Upper lobe of left lung (tissue), 6 donors: Measurements from ENCODE around the gene UBE2L6. TPM values are rescaled to one million over a fixed set of nuclear protein-coding genes. Genes with fewer than 3 reads are reported as not detected.

Source experiments
- ATAC-seq, 2 donors: fragments of 200-7000 bp; cut with Tn5 transposase; one replicate each; pipeline ENCODE4 v1.9.1; 2022; ENCODE audit warnings: mild to moderate bottlenecking in 2 of 2, moderate library complexity in 2 of 2; ENCODE audit not compliant: low FRiP score in 2 of 2
- DNase-seq, 2 donors: peaks; one replicate each; pipeline ENCODE4 v3.0.0-alpha.2; 2019 to 2020
- H3K27ac ChIP-seq, 4 donors: fragments of 200-600 bp; sonication (generic); one replicate each; pipeline ENCODE4 v1.5.1; 2016 to 2019
- H3K27me3 ChIP-seq, 4 donors: fragments of 200-600 bp; sonication (generic); one replicate each; pipeline ENCODE4 v1.5.1; 2017 to 2019
- H3K36me3 ChIP-seq, 4 donors: fragments of 200-600 bp; sonication (generic); one replicate each; pipeline ENCODE4 v1.5.1; 2016 to 2019
- H3K4me1 ChIP-seq, 4 donors: fragments of 200-600 bp; sonication (generic); one replicate each; pipeline ENCODE4 v1.5.1; 2018 to 2019
- H3K4me3 ChIP-seq, 4 donors: fragments of 200-600 bp; sonication (generic); one replicate each; pipeline ENCODE4 v1.5.1; 2017 to 2019; ENCODE audit warnings: mild to moderate bottlenecking in 2 of 4, moderate library complexity in 1 of 4
- H3K9me3 ChIP-seq, 4 donors: fragments of 200-600 bp; sonication (generic); one replicate each; pipeline ENCODE4 v1.5.1; 2018 to 2019
- CTCF ChIP-seq, 6 experiments: fragments of 450-650 bp in 4 of 6; fragments of 200-600 bp in 2 of 6; sonication (generic) in 2 of 6; IDR thresholded peaks; one replicate each; pipeline ENCODE4 v1.5.1; 2016 to 2019; ENCODE audit warnings: antibody characterized with exemption in 6 of 6
- EP300 ChIP-seq, 4 donors: sonication (generic); formaldehyde crosslinking; IDR thresholded peaks; one replicate each; pipeline ENCODE4 v1.5.1; 2017; ENCODE audit warnings: antibody characterized with exemption in 4 of 4, control low read depth in 2 of 4
- POLR2A ChIP-seq, 4 donors: fragments of 450-650 bp; IDR thresholded peaks; one replicate each; pipeline ENCODE4 v1.5.1; 2016 to 2017; ENCODE audit warnings: antibody characterized with exemption in 4 of 4, mild to moderate bottlenecking in 2 of 4
- POLR2AphosphoS5 ChIP-seq, 2 donors: sonication (generic); formaldehyde crosslinking; IDR thresholded peaks; one replicate each; pipeline ENCODE4 v1.5.1; 2017; ENCODE audit warnings: antibody characterized with exemption in 2 of 2
- WGBS, 2 donors: methylation state at CpG; one replicate each; pipeline ENCODE4 v1.1.5; 2017 to 2018; 5-methylcytosine and 5-hydroxymethylcytosine counted together
- total RNA-seq, 6 donors: library from RNA; depleted of rRNA in 4 of 6; stranded (reverse); fragments of >200 nt in 4 of 6; gene quantifications; one replicate each; pipeline versions ENCODE4 v1.1.0 to v1.2.1, GENCODE V29; 2016 to 2021
- donor health status: DM: no; HTN: no; CAD: no; lungs with moderate emphysema.
- donor health status: DM: no; HTN: yes; CAD: no; lungs with severe emphysema.

Gene UBE2L6
- total RNA-seq, 6 donors from 2014 or later: 39.8 to 142 (median 80.9) TPM

GRCh38 chr11:57547854-57548377 is 19.6 kb downstream of the UBE2L6 start:
- Histone ChIP-seq H3K4me1 (no peaks in the 10 kb centered on the region), H3K27ac (no peak overlapping the region), H3K4me3 (no peak overlapping the region), H3K9me3 (no peaks in the 10 kb centered on the region), H3K27me3 (no peaks in the 10 kb centered on the region), H3K36me3 (peaks cover 28 to 69% (median 56%) of the 10 kb centered on the region in 4 donors)
- 26 to 47% methylated on average over 4 to 6 of the region's 6 CpGs for WGBS, 2 donors
- TF ChIP-seq POLR2AphosphoS5 (IDR thresholded peaks at IDR 0.05) (no peak), CTCF (IDR thresholded peaks at IDR 0.05) (no peak), POLR2A (IDR thresholded peaks at IDR 0.05) (no peak), EP300 (IDR thresholded peaks at IDR 0.05) (no peak)
- DNase-seq (no peak), ATAC-seq (no peak)

- DNase-seq: no peak
- Histone ChIP-seq H3K4me3 (no peak overlapping the region), H3K27ac (no peak overlapping the region), H3K27me3 (no peaks in the 10 kb centered on the region), H3K9me3 (no peaks in the 10 kb centered on the region), H3K36me3 (peaks cover 25 to 59% (median 46%) of the 10 kb centered on the region in 4 donors), H3K4me1 (no peaks in the 10 kb centered on the region)
- no peak for ATAC-seq
- TF ChIP-seq CTCF (IDR thresholded peaks at IDR 0.05) (no peak), POLR2A (IDR thresholded peaks at IDR 0.05) (no peak), POLR2AphosphoS5 (IDR thresholded peaks at IDR 0.05) (no peak), EP300 (IDR thresholded peaks at IDR 0.05) (no peak)
- WGBS, 2 donors: 66 to 79% methylated on average over 4 to 5 of the region's 5 CpGs
These were observed 20.5 kb downstream of the UBE2L6 start for GRCh38 chr11:57546869-57547475.

- no peaks in the 10 kb centered on the region for H3K4me1 ChIP-seq
- DNase-seq (no peak), ATAC-seq (no peak)
- H3K36me3 ChIP-seq: peaks cover 20 to 54% (median 41%) of the 10 kb centered on the region in 4 donors
- no peak overlapping the region for H3K27ac ChIP-seq
- no peaks in the 10 kb centered on the region for H3K9me3 ChIP-seq
- H3K27me3 ChIP-seq: no peaks in the 10 kb centered on the region
- TF ChIP-seq CTCF (IDR thresholded peaks at IDR 0.05) (no peak), EP300 (IDR thresholded peaks at IDR 0.05) (no peak), POLR2AphosphoS5 (IDR thresholded peaks at IDR 0.05) (no peak), POLR2A (IDR thresholded peaks at IDR 0.05) (no peak)
- WGBS, 2 donors: 93 to 95% methylated on average over 7 of the region's 7 CpGs
- H3K4me3 ChIP-seq: no peak overlapping the region
These were observed 21.0 kb downstream of the UBE2L6 start for GRCh38 chr11:57546451-57546850.

GRCh38 chr11:57545883-57546282 is 21.6 kb downstream of the UBE2L6 start:
- Histone ChIP-seq H3K4me1 (no peaks in the 10 kb centered on the region), H3K27me3 (no peaks in the 10 kb centered on the region), H3K4me3 (no peak overlapping the region), H3K36me3 (peaks cover 14 to 49% (median 35%) of the 10 kb centered on the region in 4 donors), H3K9me3 (no peaks in the 10 kb centered on the region), H3K27ac (no peak overlapping the region)
- no peak for ATAC-seq
- 95 to 100% methylated on average over 2 to 12 of the region's 13 CpGs for WGBS, 2 donors
- DNase-seq: peak in 1 of 2 donors; percentile 45
- TF ChIP-seq CTCF (IDR thresholded peaks at IDR 0.05): no peak
- no peak for TF ChIP-seq POLR2AphosphoS5 (IDR thresholded peaks at IDR 0.05)
- TF ChIP-seq EP300 (IDR thresholded peaks at IDR 0.05): no peak
- TF ChIP-seq POLR2A (IDR thresholded peaks at IDR 0.05): no peak

- H3K27ac ChIP-seq: no peak overlapping the region
These were observed 22.9 kb downstream of the UBE2L6 start for GRCh38 chr11:57544566-57544965.

More at GRCh38 chr11:57544566-57544965, 22.9 kb downstream of the UBE2L6 start:
- no peak for DNase-seq
- Histone ChIP-seq H3K9me3 (no peaks in the 10 kb centered on the region), H3K4me3 (no peak overlapping the region), H3K27me3 (no peaks in the 10 kb centered on the region), H3K36me3 (peaks cover under 1 to 35% (median 22%) of the 10 kb centered on the region in 4 donors), H3K4me1 (no peaks in the 10 kb centered on the region)
- 82 to 83% methylated on average over 6 of the region's 6 CpGs for WGBS, 2 donors
- no peak for TF ChIP-seq CTCF (IDR thresholded peaks at IDR 0.05)
- no peak for TF ChIP-seq EP300 (IDR thresholded peaks at IDR 0.05)
- TF ChIP-seq POLR2A (IDR thresholded peaks at IDR 0.05): no peak
- no peak for TF ChIP-seq POLR2AphosphoS5 (IDR thresholded peaks at IDR 0.05)
- no peak for ATAC-seq
